Activated T-helper 2 cell treated with anti-CD3 and anti-CD28 coated beads, Interferon-gamma antibody, Interleukin-2, Interleukin-4, amounts not matched to agents 10 μg/mL and 5 μg/mL and 100 μg/mL, durations not matched to agents 14 hours and 24 hours and 36 hours (primary cell): ENCODE results near the gene CDK14. TPM values are rescaled to one million over a fixed set of nuclear protein-coding genes. Genes with fewer than 3 reads are reported as not detected.

Experiments
- DNase-seq: peaks from one replicate; pipeline ENCODE4 v3.0.0; 2021; ENCODE audit warnings: low spot score
- H3K27ac Mint-ChIP-seq: one replicate; pipeline ENCODE4 v1.8.0; 2021; ENCODE audit warnings: mixed read lengths
- H3K27me3 Mint-ChIP-seq: one replicate; pipeline ENCODE4 v1.8.0; 2021; ENCODE audit warnings: low read depth, mixed read lengths
- H3K36me3 Mint-ChIP-seq: one replicate; pipeline ENCODE4 v1.8.0; 2021; ENCODE audit warnings: low read depth, mixed read lengths
- H3K4me1 Mint-ChIP-seq: one replicate; pipeline ENCODE4 v1.8.0; 2021; ENCODE audit warnings: low read depth, mixed read lengths
- H3K4me3 Mint-ChIP-seq: one replicate; pipeline ENCODE4 v1.8.0; 2021; ENCODE audit warnings: low read depth, mild to moderate bottlenecking, moderate library complexity, mixed read lengths
- H3K9me3 Mint-ChIP-seq: one replicate; pipeline ENCODE4 v1.8.0; 2021; ENCODE audit warnings: mixed read lengths
- intact Hi-C: fragments of 100-400 bp; cut with micrococcal nuclease; formaldehyde crosslinking; loops from one replicate; pipeline ENCODE4 v1.15.1; 2023
- total RNA-seq: library from RNA; stranded (reverse); gene quantifications from 2 replicates; pipeline ENCODE4 v1.2.3, GENCODE V29; 2022

The CDK14 gene
- total RNA-seq, 1 donor from 2014 or later: 2.2 TPM

- Mint-ChIP-seq H3K27ac (no peak overlapping the region), H3K9me3 (no peaks in the 10 kb centered on the region), H3K4me1 (no peaks in the 10 kb centered on the region), H3K36me3 (no peaks in the 10 kb centered on the region), H3K4me3 (no peak overlapping the region), H3K27me3 (no peaks in the 10 kb centered on the region)
- DNase-seq: no peak
- intact Hi-C loops: no loop called here
Measured at GRCh38 chr7:90657481-90657880, 61.4 kb downstream of the CDK14 start.

- H3K27me3 Mint-ChIP-seq: no peaks in the 10 kb centered on the region
Measured at GRCh38 chr7:90660100-90660499, 64.0 kb downstream of the CDK14 start.

GRCh38 chr7:90660819-90661218 is 64.7 kb downstream of the CDK14 start:
- H3K4me3 Mint-ChIP-seq: no peak overlapping the region
- H3K36me3 Mint-ChIP-seq: no peaks in the 10 kb centered on the region
- H3K9me3 Mint-ChIP-seq: no peaks in the 10 kb centered on the region
- H3K4me1 Mint-ChIP-seq: no peaks in the 10 kb centered on the region
- intact Hi-C loops: no loop called here
- DNase-seq: no peak
- no peak overlapping the region for H3K27ac Mint-ChIP-seq
- no peaks in the 10 kb centered on the region for H3K27me3 Mint-ChIP-seq

More at GRCh38 chr7:90660100-90660499, 64.0 kb downstream of the CDK14 start:
- Mint-ChIP-seq H3K36me3 (no peaks in the 10 kb centered on the region), H3K4me3 (no peak overlapping the region), H3K9me3 (no peaks in the 10 kb centered on the region), H3K4me1 (no peaks in the 10 kb centered on the region), H3K27ac (no peak overlapping the region)
- no peak for DNase-seq
- intact Hi-C loops: no loop called here

GRCh38 chr7:90661290-90662151 is 65.4 kb downstream of the CDK14 start:
- no peaks in the 10 kb centered on the region for H3K27me3 Mint-ChIP-seq
- no peak for DNase-seq
- no peak overlapping the region for H3K27ac Mint-ChIP-seq
- no peaks in the 10 kb centered on the region for H3K4me1 Mint-ChIP-seq
- H3K36me3 Mint-ChIP-seq: no peaks in the 10 kb centered on the region
- H3K9me3 Mint-ChIP-seq: no peaks in the 10 kb centered on the region
- intact Hi-C loops: no loop called here
- no peak overlapping the region for H3K4me3 Mint-ChIP-seq

- Mint-ChIP-seq H3K9me3 (no peaks in the 10 kb centered on the region), H3K36me3 (no peaks in the 10 kb centered on the region), H3K27me3 (no peaks in the 10 kb centered on the region), H3K4me1 (no peaks in the 10 kb centered on the region), H3K4me3 (no peak overlapping the region), H3K27ac (no peak overlapping the region)
- DNase-seq: no peak
- intact Hi-C loops: no loop called here
Measured at GRCh38 chr7:90663176-90663575, 67.1 kb downstream of the CDK14 start.

- intact Hi-C loops: no loop called here
- H3K36me3 Mint-ChIP-seq: no peaks in the 10 kb centered on the region
- DNase-seq: no peak
- H3K4me1 Mint-ChIP-seq: no peaks in the 10 kb centered on the region
- H3K9me3 Mint-ChIP-seq: no peaks in the 10 kb centered on the region
- no peak overlapping the region for H3K4me3 Mint-ChIP-seq
- no peak overlapping the region for H3K27ac Mint-ChIP-seq
- no peaks in the 10 kb centered on the region for H3K27me3 Mint-ChIP-seq
Measured at GRCh38 chr7:90666186-90666585, 70.1 kb downstream of the CDK14 start.

GRCh38 chr7:90668992-90669391 is 72.9 kb downstream of the CDK14 start:
- Mint-ChIP-seq H3K27ac (no peak overlapping the region), H3K4me1 (no peaks in the 10 kb centered on the region), H3K27me3 (no peaks in the 10 kb centered on the region), H3K4me3 (no peak overlapping the region), H3K36me3 (no peaks in the 10 kb centered on the region), H3K9me3 (no peaks in the 10 kb centered on the region)
- intact Hi-C loops: no loop called here
- no peak for DNase-seq

GRCh38 chr7:90669492-90669891 is 73.4 kb downstream of the CDK14 start:
- Mint-ChIP-seq H3K4me3 (no peak overlapping the region), H3K27me3 (no peaks in the 10 kb centered on the region), H3K4me1 (no peaks in the 10 kb centered on the region), H3K9me3 (no peaks in the 10 kb centered on the region), H3K27ac (no peak overlapping the region), H3K36me3 (no peaks in the 10 kb centered on the region)
- no peak for DNase-seq
- intact Hi-C loops: no loop called here

- H3K9me3 Mint-ChIP-seq: no peaks in the 10 kb centered on the region
- no peaks in the 10 kb centered on the region for H3K4me1 Mint-ChIP-seq
- no peaks in the 10 kb centered on the region for H3K36me3 Mint-ChIP-seq
- DNase-seq: no peak
- no peak overlapping the region for H3K27ac Mint-ChIP-seq
- no peak overlapping the region for H3K4me3 Mint-ChIP-seq
- no peaks in the 10 kb centered on the region for H3K27me3 Mint-ChIP-seq
- intact Hi-C loops: no loop called here
Measured at GRCh38 chr7:90671571-90671970, 75.5 kb downstream of the CDK14 start.

GRCh38 chr7:90672210-90672609 is 76.1 kb downstream of the CDK14 start:
- Mint-ChIP-seq H3K36me3 (no peaks in the 10 kb centered on the region), H3K9me3 (no peaks in the 10 kb centered on the region), H3K4me1 (no peaks in the 10 kb centered on the region), H3K4me3 (no peak overlapping the region), H3K27me3 (no peaks in the 10 kb centered on the region), H3K27ac (no peak overlapping the region)
- intact Hi-C loops: no loop called here
- no peak for DNase-seq

- H3K9me3 Mint-ChIP-seq: no peaks in the 10 kb centered on the region
- no peaks in the 10 kb centered on the region for H3K36me3 Mint-ChIP-seq
- H3K4me1 Mint-ChIP-seq: no peaks in the 10 kb centered on the region
- H3K27ac Mint-ChIP-seq: no peak overlapping the region
- intact Hi-C loops: no loop called here
- DNase-seq: no peak
- H3K4me3 Mint-ChIP-seq: no peak overlapping the region
- H3K27me3 Mint-ChIP-seq: no peaks in the 10 kb centered on the region
Measured at GRCh38 chr7:90674625-90675024, 78.5 kb downstream of the CDK14 start.

GRCh38 chr7:90675982-90676381 is 79.9 kb downstream of the CDK14 start:
- no peak overlapping the region for H3K27ac Mint-ChIP-seq
- intact Hi-C loops: no loop called here
- H3K4me3 Mint-ChIP-seq: no peak overlapping the region
- H3K4me1 Mint-ChIP-seq: no peaks in the 10 kb centered on the region
- DNase-seq: no peak
- no peaks in the 10 kb centered on the region for H3K36me3 Mint-ChIP-seq
- H3K9me3 Mint-ChIP-seq: no peaks in the 10 kb centered on the region
- H3K27me3 Mint-ChIP-seq: no peaks in the 10 kb centered on the region

- Mint-ChIP-seq H3K9me3 (no peaks in the 10 kb centered on the region), H3K36me3 (no peaks in the 10 kb centered on the region), H3K27me3 (no peaks in the 10 kb centered on the region), H3K4me3 (no peak overlapping the region), H3K27ac (no peak overlapping the region), H3K4me1 (no peaks in the 10 kb centered on the region)
- DNase-seq: no peak
- intact Hi-C loops: no loop called here
Measured at GRCh38 chr7:90677486-90678404, 81.6 kb downstream of the CDK14 start.
